Ovary (tissue), 9 donors: ENCODE results near the gene COPA. TPM values are rescaled to one million over a fixed set of nuclear protein-coding genes. Genes with fewer than 3 reads are reported as not detected.

Experiments
- DNase-seq, 5 donors: peaks; one replicate each; pipeline ENCODE4 v3.0.0-alpha.2; 2019 to 2020
- H3K27ac ChIP-seq, 2 donors: fragments of 200-600 bp; one replicate each; pipeline versions ENCODE4 v1.5.1 to v1.8.0; 2019 to 2022
- H3K27me3 ChIP-seq: fragments of 200-600 bp; one replicate; pipeline ENCODE4 v1.8.0; 2022
- H3K36me3 ChIP-seq: fragments of 200-600 bp; sonication (generic); one replicate; pipeline ENCODE4 v1.5.1; 2019
- H3K4me1 ChIP-seq: one replicate; pipeline ENCODE4 v1.8.1; 2013; ENCODE audit warnings: mild to moderate bottlenecking, moderate library complexity; ENCODE audit not compliant: insufficient read depth
- H3K4me3 ChIP-seq: fragments of 200-600 bp; sonication (generic); one replicate; pipeline ENCODE4 v1.5.1; 2017
- H3K9me3 ChIP-seq, 2 donors: fragments of 200-600 bp in 1 of 2; sonication (generic) in 1 of 2; one replicate each; pipeline versions ENCODE4 v1.5.1 to v1.8.1; 2013 to 2019; ENCODE audit warnings: mild to moderate bottlenecking in 1 of 2, moderate library complexity in 1 of 2
- CTCF ChIP-seq, 3 donors: fragments of 450-650 bp in 2 of 3; fragments of 200-600 bp in 1 of 3; IDR thresholded peaks; one replicate each; pipeline versions ENCODE4 v1.5.1 to v1.8.0; 2016 to 2022; ENCODE audit warnings: antibody characterized with exemption in 3 of 3, mild to moderate bottlenecking in 1 of 3
- EP300 ChIP-seq: sonication (generic); formaldehyde crosslinking; IDR thresholded peaks from one replicate; pipeline ENCODE4 v1.6.1; 2017; ENCODE audit warnings: antibody characterized with exemption
- POLR2A ChIP-seq: fragments of 450-650 bp; IDR thresholded peaks from one replicate; pipeline ENCODE4 v1.6.1; 2017; ENCODE audit warnings: antibody characterized with exemption, mild to moderate bottlenecking, moderate library complexity
- WGBS, 3 donors: extraction: QIAGEN DNeasy Blood & Tissue Kit in 1 of 3; methylation state at CpG; one replicate each; pipeline versions ENCODE4 v1.1.5 to v1.1.7; 2013 to 2017; 5-methylcytosine and 5-hydroxymethylcytosine counted together
- intact Hi-C, 4 donors: fragments of 100-400 bp; cut with DNase I; formaldehyde crosslinking; loops; one replicate each; pipeline versions ENCODE4 v1.11.0 to v1.15.1; 2022 to 2023
- polyA plus RNA-seq, 2 donors: library from polyadenylated mRNA; stranded (reverse); fragments of 200-250 nt in 1 of 2; fragments of 350-450 nt in 1 of 2; fragmentation: Illumina TruSeq in 1 of 2; extraction: RNeasy Lipid Tissue Mini Kit (QIAGEN cat#74804) in 1 of 2; gene quantifications; one replicate each; pipeline ENCODE4 v1.2.3, GENCODE V29; 2013 to 2014
- total RNA-seq, 7 donors: library from RNA; depleted of rRNA in 2 of 7; stranded (reverse); fragments of >200 nt in 2 of 7; fragmentation: NEBNext Ultra II Directional in 3 of 7; extraction: Animal tissue kit (Norgen Biotek cat#: 25700) in 3 of 7; gene quantifications; one replicate each; pipeline versions ENCODE4 v1.1.0 to v1.2.4, GENCODE V29; 2016 to 2023
- donor health status: DM: no; HTN: no; CAD: no; lungs with moderate emphysema.
- donor health status: DM: no; HTN: no; CAD: no.
- donor health status: Bipolar disorder and iron deficiency.
- donor health status: DM: yes; HTN: yes; CAD: no.
- donor health status: DM: no; HTN: no; CAD: no.
- donor health status: DM: yes; HTN: yes; CAD: no.

COPA gene
- total and polyA plus RNA-seq, 9 donors: 63.7 to 163 (median 123) TPM

- intact Hi-C loops: no loop called here
- no peak for TF ChIP-seq CTCF (IDR thresholded peaks at IDR 0.05)
- no peak for TF ChIP-seq POLR2A
- no peak for TF ChIP-seq EP300
- H3K27ac ChIP-seq: no peak overlapping the region
Observed at GRCh38 chr1:160357286-160358002, 14.4 kb upstream of the COPA start.

DNA sequence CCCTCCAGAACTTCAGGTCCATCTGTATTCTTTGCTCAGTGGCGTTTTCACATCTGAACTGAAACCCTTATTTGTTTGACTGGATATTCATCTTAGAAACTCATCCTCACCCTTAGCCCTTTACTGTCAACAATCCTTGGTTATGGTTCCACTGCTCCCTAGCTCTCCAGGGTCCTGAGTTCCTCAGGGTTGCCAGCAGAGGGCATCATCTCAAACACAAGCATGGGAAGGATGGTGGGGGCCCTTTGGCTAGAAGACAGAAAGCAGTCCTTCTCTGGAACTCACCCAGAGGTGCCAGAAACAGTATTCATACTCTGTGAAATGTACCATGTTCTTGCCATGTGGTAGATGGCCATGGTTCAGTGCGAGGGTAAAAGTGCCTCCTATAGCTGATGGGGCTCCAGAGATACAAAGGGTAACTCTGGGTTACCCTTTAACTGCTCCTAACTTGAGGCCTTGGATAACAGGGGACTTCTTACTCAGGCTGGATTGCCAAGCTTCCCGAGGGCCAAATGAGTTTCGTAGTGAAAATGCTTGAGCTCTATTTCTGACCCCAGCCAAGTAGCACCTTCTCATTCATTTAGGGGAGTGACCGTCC, 11.4 kb upstream of the COPA start:
- no peaks in the 10 kb centered on the region for H3K36me3 ChIP-seq
- no peak for DNase-seq
- WGBS, 3 donors: 63 to 78% (median 76%) methylated on average over 5 of the region's 5 CpGs

More at GRCh38 chr1:160357286-160358002, 14.4 kb upstream of the COPA start:
- H3K36me3 ChIP-seq: no peaks in the 10 kb centered on the region
- DNase-seq: no peak
- H3K9me3 ChIP-seq: no peaks in the 10 kb centered on the region
- H3K4me1 ChIP-seq: no peaks in the 10 kb centered on the region
- H3K4me3 ChIP-seq: no peak overlapping the region
- 83 to 90% (median 85%) methylated on average over 7 of the region's 7 CpGs for WGBS, 3 donors
- H3K27me3 ChIP-seq: no peaks in the 10 kb centered on the region

DNA sequence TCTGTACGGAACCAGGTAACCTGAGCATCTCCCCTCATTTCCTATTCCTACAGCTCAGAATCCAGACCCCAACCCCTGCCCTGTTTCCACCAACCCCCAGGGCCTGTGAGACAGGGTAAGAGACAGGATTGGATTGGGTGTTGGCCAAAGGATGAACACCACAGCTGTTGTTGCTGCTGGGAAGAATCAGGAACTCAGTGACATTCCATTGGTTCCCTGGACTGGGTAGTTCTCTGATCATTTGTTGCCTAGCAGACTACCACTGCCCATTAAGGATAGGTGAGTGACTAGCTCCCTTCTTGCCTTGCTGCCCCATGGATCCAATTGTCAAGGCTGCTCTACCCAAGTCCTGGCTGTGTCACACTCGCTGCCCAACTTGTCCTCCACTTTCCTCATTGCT, 10.2 kb upstream of the COPA start:
- Histone ChIP-seq H3K9me3 (no peaks in the 10 kb centered on the region), H3K4me1 (no peaks in the 10 kb centered on the region), H3K36me3 (no peaks in the 10 kb centered on the region), H3K27me3 (no peaks in the 10 kb centered on the region), H3K4me3 (no peak overlapping the region), H3K27ac (no peak overlapping the region)
- DNase-seq: no peak
- intact Hi-C loops: no loop called here
- TF ChIP-seq EP300: no peak
- TF ChIP-seq POLR2A: no peak
- no peak for TF ChIP-seq CTCF (IDR thresholded peaks at IDR 0.05)
- WGBS, 3 donors: 91 to 93% (median 93%) methylated on average over 2 of the region's 2 CpGs

More for the DNA sequence above, 11.4 kb upstream of the COPA start:
- intact Hi-C loops: no loop called here
- Histone ChIP-seq H3K9me3 (no peaks in the 10 kb centered on the region), H3K27ac (no peak overlapping the region), H3K27me3 (no peaks in the 10 kb centered on the region), H3K4me3 (no peak overlapping the region), H3K4me1 (no peaks in the 10 kb centered on the region)
- TF ChIP-seq POLR2A (no peak), EP300 (no peak), CTCF (IDR thresholded peaks at IDR 0.05) (no peak)

DNA sequence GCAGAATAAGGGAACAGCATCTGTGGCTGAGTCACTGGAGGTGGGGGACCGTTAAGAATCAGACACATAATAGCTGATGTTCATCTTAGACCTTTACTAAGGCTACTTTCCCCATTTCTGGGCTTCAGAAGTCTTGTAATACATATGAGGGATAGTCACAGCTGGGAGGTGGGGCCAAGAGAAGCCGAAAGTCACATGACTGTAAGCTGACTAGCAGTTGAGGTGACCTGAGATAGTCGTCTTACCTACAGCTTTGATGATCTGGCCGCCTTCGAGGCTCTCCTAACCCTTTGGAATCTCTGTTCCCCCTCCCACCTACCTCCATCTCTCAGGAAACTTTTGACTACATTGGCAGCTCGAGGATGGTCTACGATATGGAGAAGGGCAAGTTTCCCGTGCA, 9.5 kb upstream of the COPA start:
- no peaks in the 10 kb centered on the region for H3K4me1 ChIP-seq
- TF ChIP-seq EP300: no peak
- no peak overlapping the region for H3K4me3 ChIP-seq
- H3K36me3 ChIP-seq: no peaks in the 10 kb centered on the region
- H3K9me3 ChIP-seq: no peaks in the 10 kb centered on the region
- DNase-seq: no peak
- intact Hi-C loops: no loop called here
- 88 to 91% (median 89%) methylated on average over 8 of the region's 8 CpGs for WGBS, 3 donors
- H3K27ac ChIP-seq: no peak overlapping the region
- no peaks in the 10 kb centered on the region for H3K27me3 ChIP-seq

DNA sequence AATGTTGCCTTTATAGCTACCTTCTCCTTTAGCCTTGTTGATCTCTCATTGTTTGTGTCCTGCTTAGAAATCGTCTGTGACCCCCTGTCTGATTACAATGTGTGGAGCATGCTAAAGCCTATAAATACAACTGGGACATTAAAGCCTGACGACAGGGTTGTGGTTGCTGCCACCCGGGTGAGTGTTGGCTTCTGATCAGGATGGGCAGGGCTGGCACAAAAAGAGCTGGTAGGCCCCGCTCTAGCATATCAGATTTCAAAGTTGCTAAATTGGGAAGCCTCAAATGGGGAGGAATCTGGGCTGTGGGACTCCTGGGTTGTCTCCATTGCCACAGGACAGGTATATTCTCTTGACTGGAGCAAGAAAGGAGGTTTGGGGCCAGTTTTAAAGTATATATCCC, 8.6 kb upstream of the COPA start:
- TF ChIP-seq EP300 (no peak), POLR2A (no peak), CTCF (IDR thresholded peaks at IDR 0.05) (no peak)
- 71 to 88% (median 83%) methylated on average over 4 of the region's 4 CpGs for WGBS, 3 donors
- no peaks in the 10 kb centered on the region for H3K4me1 ChIP-seq
- H3K27me3 ChIP-seq: no peaks in the 10 kb centered on the region
- H3K4me3 ChIP-seq: no peak overlapping the region
- intact Hi-C loops: no loop called here
- no peaks in the 10 kb centered on the region for H3K36me3 ChIP-seq
- no peaks in the 10 kb centered on the region for H3K9me3 ChIP-seq
- no peak for DNase-seq
- no peak overlapping the region for H3K27ac ChIP-seq
